ENCODE results near the gene NTM. TPM values are rescaled to one million over a fixed set of nuclear protein-coding genes. Genes with fewer than 3 reads are reported as not detected.

Gene NTM
- total RNA-seq, 1 donor from 2014 or later = 92.1 TPM

GRCh38 chr11:132127900-132128288, 757.5 kb downstream of the NTM start:
- Mint-ChIP-seq H3K4me3 (ENCODE audit: unreplicated experiment) (no peak overlapping the region), H3K4me1 (ENCODE audit: low read depth) (peaks cover 9% of the 10 kb centered on the region), H3K27ac (ENCODE audit: unreplicated experiment) (no peak overlapping the region), H3K9me3 (ENCODE audit: low read depth) (no peaks in the 10 kb centered on the region), H3K36me3 (ENCODE audit: low read depth) (no peaks in the 10 kb centered on the region), H3K27me3 (ENCODE audit: low read depth) (no peaks in the 10 kb centered on the region)
- no peak for DNase-seq (ENCODE audit: low spot score)
- TF ChIP-seq CTCF (IDR thresholded peaks at IDR 0.05) = no peak

GRCh38 chr11:132131047-132131446, 760.6 kb downstream of the NTM start:
- no peaks in the 10 kb centered on the region for H3K36me3 Mint-ChIP-seq (ENCODE audit: low read depth)
- peaks cover 9% of the 10 kb centered on the region for H3K4me1 Mint-ChIP-seq (ENCODE audit: low read depth)
- no peak overlapping the region for H3K4me3 Mint-ChIP-seq (ENCODE audit: unreplicated experiment)
- DNase-seq (ENCODE audit: low spot score) = no peak
- no peaks in the 10 kb centered on the region for H3K27me3 Mint-ChIP-seq (ENCODE audit: low read depth)
- no peaks in the 10 kb centered on the region for H3K9me3 Mint-ChIP-seq (ENCODE audit: low read depth)
- H3K27ac Mint-ChIP-seq (ENCODE audit: unreplicated experiment) = no peak overlapping the region
- TF ChIP-seq CTCF (IDR thresholded peaks at IDR 0.05) = no peak

GRCh38 chr11:132131961-132132360, 761.5 kb downstream of the NTM start:
- H3K27me3 Mint-ChIP-seq (ENCODE audit: low read depth) = no peaks in the 10 kb centered on the region
- no peak for DNase-seq (ENCODE audit: low spot score)
- H3K4me3 Mint-ChIP-seq (ENCODE audit: unreplicated experiment) = no peak overlapping the region
- H3K36me3 Mint-ChIP-seq (ENCODE audit: low read depth) = no peaks in the 10 kb centered on the region
- H3K27ac Mint-ChIP-seq (ENCODE audit: unreplicated experiment) = no peak overlapping the region
- no peak for TF ChIP-seq CTCF (IDR thresholded peaks at IDR 0.05)
- H3K9me3 Mint-ChIP-seq (ENCODE audit: low read depth) = no peaks in the 10 kb centered on the region
- peaks cover 9% of the 10 kb centered on the region for H3K4me1 Mint-ChIP-seq (ENCODE audit: low read depth)

- TF ChIP-seq CTCF (IDR thresholded peaks at IDR 0.05) = no peak
- Mint-ChIP-seq H3K9me3 (ENCODE audit: low read depth) (no peaks in the 10 kb centered on the region), H3K4me1 (ENCODE audit: low read depth) (peaks cover 18% of the 10 kb centered on the region), H3K36me3 (ENCODE audit: low read depth) (no peaks in the 10 kb centered on the region), H3K4me3 (ENCODE audit: unreplicated experiment) (no peak overlapping the region), H3K27ac (ENCODE audit: unreplicated experiment) (no peak overlapping the region), H3K27me3 (ENCODE audit: low read depth) (no peaks in the 10 kb centered on the region)
- no peak for DNase-seq (ENCODE audit: low spot score)
Measured at GRCh38 chr11:132134322-132134721, 763.9 kb downstream of the NTM start.

GRCh38 chr11:132137289-132137980, 767.0 kb downstream of the NTM start:
- H3K4me3 Mint-ChIP-seq (ENCODE audit: unreplicated experiment) = no peak overlapping the region
- no peaks in the 10 kb centered on the region for H3K36me3 Mint-ChIP-seq (ENCODE audit: low read depth)
- DNase-seq (ENCODE audit: low spot score) = no peak
- no peaks in the 10 kb centered on the region for H3K9me3 Mint-ChIP-seq (ENCODE audit: low read depth)
- no peak for TF ChIP-seq CTCF (IDR thresholded peaks at IDR 0.05)
- H3K4me1 Mint-ChIP-seq (ENCODE audit: low read depth) = peaks cover 8% of the 10 kb centered on the region
- no peaks in the 10 kb centered on the region for H3K27me3 Mint-ChIP-seq (ENCODE audit: low read depth)
- no peak overlapping the region for H3K27ac Mint-ChIP-seq (ENCODE audit: unreplicated experiment)
